ENCODE measurements around the gene MEIS2. TPM values are rescaled to one million over a fixed set of nuclear protein-coding genes. Genes with fewer than 3 reads are reported as not detected.

MEIS2 gene
- total and polyA plus RNA-seq, 2 experiments from 2014 or later: 0.27 TPM; not detected in 1

DNA sequence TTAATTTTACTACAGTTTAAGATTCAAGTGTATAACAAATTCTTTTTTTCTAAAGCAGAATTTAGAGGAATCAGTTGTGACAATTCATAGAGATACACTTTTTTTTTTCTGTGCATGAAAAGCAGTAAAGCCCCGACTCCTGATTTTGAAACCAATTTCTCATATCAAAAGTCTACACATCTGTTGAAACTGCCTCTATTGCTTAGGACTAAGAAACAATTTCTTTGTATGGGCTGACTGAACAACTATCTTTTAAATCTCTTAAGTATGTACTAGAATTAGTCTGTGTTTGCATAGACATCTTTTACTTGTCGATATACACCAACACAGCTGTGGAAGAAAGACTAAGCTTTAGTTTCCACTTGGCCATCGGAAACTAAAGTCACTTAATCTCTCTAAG, 127.6 kb downstream of the MEIS2 start:
- no peaks in the 10 kb centered on the region for H3K36me3 Mint-ChIP-seq (ENCODE audit: low read depth)

DNA sequence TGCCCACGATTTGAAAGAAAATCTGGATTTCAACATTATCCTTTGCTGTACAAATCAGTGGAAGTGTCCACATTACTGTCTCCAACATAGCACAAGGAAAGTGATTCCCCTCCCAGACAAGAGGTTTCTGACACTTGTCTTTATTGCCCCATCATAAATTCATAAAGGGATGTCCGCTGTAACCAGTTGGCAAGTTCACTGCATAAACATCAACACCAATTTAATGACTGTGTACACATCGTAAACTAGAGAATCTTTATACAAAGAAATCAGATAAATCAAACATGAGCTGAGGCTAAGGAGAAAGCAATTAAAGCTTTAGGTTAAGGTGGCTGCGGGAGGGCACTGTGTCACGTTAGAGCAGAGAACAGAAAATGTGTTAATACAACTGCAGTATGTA, 129.8 kb downstream of the MEIS2 start:
- no peaks in the 10 kb centered on the region for H3K36me3 ChIP-seq (ENCODE audit: insufficient read depth)
- H3K36me3 Mint-ChIP-seq (ENCODE audit: low read depth): no peaks in the 10 kb centered on the region
- H3K27me3 ChIP-seq (ENCODE audit: insufficient read depth): no peaks in the 10 kb centered on the region
- H3K4me1 ChIP-seq (ENCODE audit: insufficient read depth): no peaks in the 10 kb centered on the region
- H3K9me2 ChIP-seq (ENCODE audit: insufficient read depth): no peaks in the 10 kb centered on the region
- H3K4me2 ChIP-seq: no peak overlapping the region
- H3K9me3 Mint-ChIP-seq: no peaks in the 10 kb centered on the region
- H3K4me3 Mint-ChIP-seq: no peak overlapping the region
- H2AFZ ChIP-seq: no peak overlapping the region
- H3K27me3 Mint-ChIP-seq (ENCODE audit: insufficient read depth, low read depth, poor library complexity): no peaks in the 10 kb centered on the region
- H3K27ac ChIP-seq (ENCODE audit: low read depth): no peak overlapping the region
- H3F3A ChIP-seq (replicated peaks; ENCODE audit: low read depth): no peaks in the 10 kb centered on the region
- no peaks in the 10 kb centered on the region for H4K20me1 ChIP-seq (replicated peaks; ENCODE audit: insufficient read depth)
- H3K4me3 ChIP-seq: no peak overlapping the region
- no peaks in the 10 kb centered on the region for H3K79me2 ChIP-seq (replicated peaks; ENCODE audit: insufficient read depth)
- H3K27ac Mint-ChIP-seq: no peak overlapping the region
- ATAC-seq (no peak), DNase-seq (ENCODE audit: low spot score) (no peak)
- H3K4me1 Mint-ChIP-seq: no peaks in the 10 kb centered on the region; the same call in 2 of the 3 replicates
- no peak for TF ChIP-seq STAT1 (IDR thresholded peaks at IDR 0.05; ENCODE audit: unreplicated experiment)

More for the DNA sequence above, 127.6 kb downstream of the MEIS2 start:
- Mint-ChIP-seq H3K27me3 (ENCODE audit: insufficient read depth, low read depth, poor library complexity) (no peaks in the 10 kb centered on the region), H3K4me3 (no peak overlapping the region), H3K9me3 (no peaks in the 10 kb centered on the region), H3K27ac (no peak overlapping the region), H3K4me1 (no peaks in the 10 kb centered on the region; the same call in 2 of the 3 replicates)
- H3K79me2 ChIP-seq (replicated peaks; ENCODE audit: insufficient read depth): no peaks in the 10 kb centered on the region
- no peaks in the 10 kb centered on the region for H3K9me2 ChIP-seq (ENCODE audit: insufficient read depth)
- TF ChIP-seq ZNF114 (CRISPR knock-in tag; IDR thresholded peaks at IDR 0.05): no peak
- no peaks in the 10 kb centered on the region for H3K4me1 ChIP-seq (ENCODE audit: insufficient read depth)
- H3K27ac ChIP-seq (ENCODE audit: low read depth): no peak overlapping the region
- H3K4me3 ChIP-seq: no peak overlapping the region
- no peaks in the 10 kb centered on the region for H3F3A ChIP-seq (replicated peaks; ENCODE audit: low read depth)
- no peaks in the 10 kb centered on the region for H3K36me3 ChIP-seq (ENCODE audit: insufficient read depth)
- no peak overlapping the region for H2AFZ ChIP-seq
- H4K20me1 ChIP-seq (replicated peaks; ENCODE audit: insufficient read depth): no peaks in the 10 kb centered on the region
- no peaks in the 10 kb centered on the region for H3K27me3 ChIP-seq (ENCODE audit: insufficient read depth)
- DNase-seq (ENCODE audit: low spot score): no peak
- no peak for ATAC-seq
- H3K4me2 ChIP-seq: no peak overlapping the region

DNA sequence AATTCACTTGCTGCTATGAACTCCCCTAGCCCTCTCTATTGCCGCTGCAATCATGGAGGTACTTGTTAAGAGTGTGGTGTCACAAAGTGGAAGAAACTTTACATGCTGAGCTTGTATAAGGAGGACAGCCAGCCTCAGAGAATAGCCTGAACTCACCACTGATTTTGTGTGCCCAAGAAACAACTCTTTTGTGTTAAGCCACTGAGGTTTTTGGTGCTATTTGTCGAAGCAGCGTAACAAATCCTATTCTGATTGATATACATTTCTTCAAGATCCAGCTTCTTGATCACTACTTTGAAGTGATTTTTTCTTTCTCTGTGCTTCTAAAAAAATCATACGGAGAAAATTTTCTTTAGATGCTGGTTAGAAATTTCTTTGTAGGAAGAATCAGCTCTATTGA, 132.4 kb downstream of the MEIS2 start:
- Mint-ChIP-seq H3K4me3 (no peak overlapping the region), H3K4me1 (no peaks in the 10 kb centered on the region), H3K9me3 (no peaks in the 10 kb centered on the region), H3K36me3 (ENCODE audit: low read depth) (no peaks in the 10 kb centered on the region), H3K27ac (no peak overlapping the region), H3K27me3 (ENCODE audit: insufficient read depth, low read depth, poor library complexity) (no peaks in the 10 kb centered on the region)
- H3K27ac ChIP-seq (ENCODE audit: low read depth): no peak overlapping the region
- H2AFZ ChIP-seq: no peak overlapping the region
- no peak overlapping the region for H3K4me2 ChIP-seq
- no peaks in the 10 kb centered on the region for H3K79me2 ChIP-seq (replicated peaks; ENCODE audit: insufficient read depth)
- H3K4me3 ChIP-seq: no peak overlapping the region
- ATAC-seq: no peak
- H3K36me3 ChIP-seq (ENCODE audit: insufficient read depth): no peaks in the 10 kb centered on the region
- H3F3A ChIP-seq (replicated peaks; ENCODE audit: low read depth): no peaks in the 10 kb centered on the region
- TF ChIP-seq POLR2AphosphoS5 (IDR thresholded peaks at IDR 0.05; ENCODE audit: low read depth) (no peak), CREB1 (CRISPR knock-in tag; IDR thresholded peaks at IDR 0.05; ENCODE audit: low read depth) (no peak), JUNB (IDR thresholded peaks at IDR 0.05; ENCODE audit: unreplicated experiment) (no peak), STAT1 (IDR thresholded peaks at IDR 0.05; ENCODE audit: unreplicated experiment) (no peak), EZH2phosphoT487 (IDR thresholded peaks at IDR 0.05; ENCODE audit: unreplicated experiment) (no peak), ZNF114 (CRISPR knock-in tag; IDR thresholded peaks at IDR 0.05) (no peak)
- TF ChIP-seq, protein P1, sequence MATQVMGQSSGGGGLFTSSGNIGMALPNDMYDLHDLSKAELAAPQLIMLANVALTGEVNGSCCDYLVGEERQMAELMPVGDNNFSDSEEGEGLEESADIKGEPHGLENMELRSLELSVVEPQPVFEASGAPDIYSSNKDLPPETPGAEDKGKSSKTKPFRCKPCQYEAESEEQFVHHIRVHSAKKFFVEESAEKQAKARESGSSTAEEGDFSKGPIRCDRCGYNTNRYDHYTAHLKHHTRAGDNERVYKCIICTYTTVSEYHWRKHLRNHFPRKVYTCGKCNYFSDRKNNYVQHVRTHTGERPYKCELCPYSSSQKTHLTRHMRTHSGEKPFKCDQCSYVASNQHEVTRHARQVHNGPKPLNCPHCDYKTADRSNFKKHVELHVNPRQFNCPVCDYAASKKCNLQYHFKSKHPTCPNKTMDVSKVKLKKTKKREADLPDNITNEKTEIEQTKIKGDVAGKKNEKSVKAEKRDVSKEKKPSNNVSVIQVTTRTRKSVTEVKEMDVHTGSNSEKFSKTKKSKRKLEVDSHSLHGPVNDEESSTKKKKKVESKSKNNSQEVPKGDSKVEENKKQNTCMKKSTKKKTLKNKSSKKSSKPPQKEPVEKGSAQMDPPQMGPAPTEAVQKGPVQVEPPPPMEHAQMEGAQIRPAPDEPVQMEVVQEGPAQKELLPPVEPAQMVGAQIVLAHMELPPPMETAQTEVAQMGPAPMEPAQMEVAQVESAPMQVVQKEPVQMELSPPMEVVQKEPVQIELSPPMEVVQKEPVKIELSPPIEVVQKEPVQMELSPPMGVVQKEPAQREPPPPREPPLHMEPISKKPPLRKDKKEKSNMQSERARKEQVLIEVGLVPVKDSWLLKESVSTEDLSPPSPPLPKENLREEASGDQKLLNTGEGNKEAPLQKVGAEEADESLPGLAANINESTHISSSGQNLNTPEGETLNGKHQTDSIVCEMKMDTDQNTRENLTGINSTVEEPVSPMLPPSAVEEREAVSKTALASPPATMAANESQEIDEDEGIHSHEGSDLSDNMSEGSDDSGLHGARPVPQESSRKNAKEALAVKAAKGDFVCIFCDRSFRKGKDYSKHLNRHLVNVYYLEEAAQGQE (IDR thresholded peaks at IDR 0.05; ENCODE audit: unreplicated experiment): no peak
- no peaks in the 10 kb centered on the region for H3K4me1 ChIP-seq (ENCODE audit: insufficient read depth)
- H3K27me3 ChIP-seq (ENCODE audit: insufficient read depth): no peaks in the 10 kb centered on the region
- no peak for DNase-seq (ENCODE audit: low spot score)
- H3K9me2 ChIP-seq (ENCODE audit: insufficient read depth): no peaks in the 10 kb centered on the region
- H4K20me1 ChIP-seq (replicated peaks; ENCODE audit: insufficient read depth): no peaks in the 10 kb centered on the region
